GM18873 (cell line): ENCODE data around the gene TCHHL1.

Experiments used
- ATAC-seq: cut with Tn5 transposase; IDR thresholded peaks from one replicate; pipeline ENCODE4 v1.9.1; 2021; ENCODE audit warnings: mild to moderate bottlenecking, moderate library complexity, moderate number of reproducible peaks; ENCODE audit not compliant: unreplicated experiment, low FRiP score

TCHHL1 gene

DNA sequence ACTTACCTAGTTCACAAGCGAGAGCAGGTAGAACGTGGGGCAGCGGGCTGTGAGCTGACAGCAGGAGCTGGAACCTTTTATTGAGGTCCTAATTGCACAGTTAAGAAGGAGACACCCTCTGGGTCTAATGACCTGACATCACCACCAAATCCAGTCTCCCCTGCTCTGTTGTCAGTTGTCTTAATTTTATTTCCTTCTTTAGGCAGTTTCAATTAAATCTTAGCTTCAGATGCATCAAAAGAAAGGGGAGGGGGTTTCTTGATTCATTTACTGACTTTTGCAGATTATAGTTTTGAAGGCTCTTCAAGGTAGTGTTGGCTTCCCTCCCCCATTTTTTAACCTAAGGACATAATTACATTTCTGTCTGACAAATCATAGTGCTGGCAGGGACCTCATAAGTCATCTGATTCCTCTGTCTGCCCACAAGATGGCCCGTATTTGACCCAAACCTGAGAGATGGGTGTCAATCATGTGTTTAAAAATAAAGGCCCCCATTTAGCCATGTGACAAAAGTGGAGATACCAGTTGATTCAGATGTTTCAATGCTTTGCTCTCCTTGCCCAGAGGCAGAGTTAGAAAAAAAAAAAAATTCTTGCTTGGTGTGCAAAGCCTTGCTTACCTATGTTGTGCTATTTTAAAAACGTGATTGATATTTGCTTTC is at the start of gene TCHHL1:
TSS of gene TCHHL1 (minus strand) at position 51 of the 661 bp plus-strand sequence. CDS start 921 bp downstream, outside the sequence.
- ATAC-seq: no peak

DNA sequence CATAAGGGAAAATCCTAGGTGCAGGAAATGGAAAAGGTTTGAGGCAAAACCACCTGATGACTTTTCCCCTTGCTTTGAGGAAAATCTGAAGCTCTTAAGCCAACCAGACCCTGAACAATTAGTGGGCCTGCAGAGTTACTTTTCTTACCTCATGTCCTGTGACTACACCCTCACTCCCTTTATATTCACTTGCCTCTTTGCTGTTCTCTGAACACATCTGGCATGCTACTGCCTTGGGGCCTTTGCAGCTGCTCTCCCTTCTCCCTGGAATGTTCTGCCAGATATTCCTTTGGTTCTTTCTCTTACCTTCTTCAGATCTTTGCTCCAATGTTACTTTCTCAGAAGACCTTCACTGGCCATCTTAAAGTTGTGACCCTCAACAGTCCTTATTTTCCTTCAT is 48.4 kb upstream of the TCHHL1 start:
- no peak for ATAC-seq

GRCh38 chr1:152130186-152130585 is 41.3 kb upstream of the TCHHL1 start:
- ATAC-seq: no peak

GRCh38 chr1:152127673-152128072 is 38.8 kb upstream of the TCHHL1 start:
- ATAC-seq: no peak

- ATAC-seq: no peak
Measured at GRCh38 chr1:152125834-152126443, 37.1 kb upstream of the TCHHL1 start.

GRCh38 chr1:152118915-152119314 is 30.1 kb upstream of the TCHHL1 start:
- ATAC-seq: no peak

DNA sequence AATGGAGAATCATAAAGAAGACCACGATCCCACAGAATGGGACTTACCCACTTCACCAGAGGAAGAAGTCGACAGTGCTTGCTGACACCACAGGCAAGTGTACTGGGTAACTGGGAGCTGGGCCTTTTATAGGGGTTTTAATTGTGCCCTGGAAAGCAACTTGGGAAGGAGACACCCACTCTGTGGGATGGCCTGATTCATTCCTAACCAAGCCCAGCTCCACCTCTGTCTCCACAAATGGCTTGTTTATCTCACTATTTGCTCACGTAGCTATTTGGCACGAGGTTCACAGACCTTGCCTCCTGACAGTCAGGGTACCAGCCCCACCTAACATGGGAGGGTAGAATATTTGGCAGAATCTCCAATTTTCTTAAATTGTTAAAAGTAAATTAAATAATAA is 26.5 kb upstream of the TCHHL1 start, which contains the start of gene TCHH:
TSS of gene TCHH (minus strand) at position 101 of the 400 bp plus-strand sequence. CDS start 1,364 bp downstream, outside the sequence.
- ATAC-seq: no peak

- no peak for ATAC-seq
Measured at GRCh38 chr1:152112885-152113432, 24.1 kb upstream of the TCHHL1 start.

GRCh38 chr1:152112101-152112884 is 23.4 kb upstream of the TCHHL1 start:
- no peak for ATAC-seq

DNA sequence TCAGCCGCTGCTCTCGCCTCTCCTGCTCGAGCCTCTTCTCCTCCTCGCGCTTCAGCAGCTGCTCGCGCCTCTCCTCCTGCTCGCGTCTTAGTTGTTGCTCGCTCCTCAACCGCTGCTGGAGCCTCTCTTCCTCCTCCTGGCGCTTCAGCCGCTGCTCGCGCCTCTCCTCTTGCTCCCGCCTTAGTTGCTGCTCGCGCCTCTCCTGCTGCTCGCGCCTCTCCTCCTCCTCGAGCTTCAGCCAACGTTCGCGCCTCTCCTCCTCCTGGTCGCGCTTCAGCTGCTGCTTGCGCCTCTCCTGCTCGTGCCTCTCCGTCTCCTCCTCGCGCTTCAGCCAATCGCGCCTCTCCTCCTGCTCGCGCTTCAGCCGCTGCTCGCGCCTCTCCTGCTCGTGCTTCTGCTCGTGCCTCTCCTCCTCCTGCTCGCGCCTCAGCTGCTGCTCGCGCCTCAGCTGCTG is 22.7 kb upstream of the TCHHL1 start:
- no peak for ATAC-seq

GRCh38 chr1:152110860-152111514 is 22.1 kb upstream of the TCHHL1 start:
- no peak for ATAC-seq

- no peak for ATAC-seq
Measured at GRCh38 chr1:152110365-152110859, 21.5 kb upstream of the TCHHL1 start.

DNA sequence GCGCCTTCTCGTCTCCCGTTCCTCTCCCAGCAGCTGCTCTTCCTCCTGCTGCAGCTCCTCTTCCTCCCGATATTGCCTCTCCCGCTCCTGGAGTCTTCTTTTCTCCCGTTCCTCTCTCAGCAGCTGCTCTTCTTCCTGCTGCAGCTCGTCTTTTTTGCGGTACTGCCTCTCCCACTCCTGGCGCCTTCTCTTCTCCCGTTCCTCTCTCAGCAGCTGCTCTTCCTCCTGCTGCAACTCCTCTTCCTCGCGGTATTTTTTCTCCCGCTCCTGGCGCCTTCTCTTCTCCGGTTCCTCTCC is 21.1 kb upstream of the TCHHL1 start:
- ATAC-seq: no peak

- ATAC-seq: no peak
Measured at GRCh38 chr1:152109231-152109997, 20.6 kb upstream of the TCHHL1 start.

- no peak for ATAC-seq
Measured at GRCh38 chr1:152108882-152109222, 20.0 kb upstream of the TCHHL1 start.

DNA sequence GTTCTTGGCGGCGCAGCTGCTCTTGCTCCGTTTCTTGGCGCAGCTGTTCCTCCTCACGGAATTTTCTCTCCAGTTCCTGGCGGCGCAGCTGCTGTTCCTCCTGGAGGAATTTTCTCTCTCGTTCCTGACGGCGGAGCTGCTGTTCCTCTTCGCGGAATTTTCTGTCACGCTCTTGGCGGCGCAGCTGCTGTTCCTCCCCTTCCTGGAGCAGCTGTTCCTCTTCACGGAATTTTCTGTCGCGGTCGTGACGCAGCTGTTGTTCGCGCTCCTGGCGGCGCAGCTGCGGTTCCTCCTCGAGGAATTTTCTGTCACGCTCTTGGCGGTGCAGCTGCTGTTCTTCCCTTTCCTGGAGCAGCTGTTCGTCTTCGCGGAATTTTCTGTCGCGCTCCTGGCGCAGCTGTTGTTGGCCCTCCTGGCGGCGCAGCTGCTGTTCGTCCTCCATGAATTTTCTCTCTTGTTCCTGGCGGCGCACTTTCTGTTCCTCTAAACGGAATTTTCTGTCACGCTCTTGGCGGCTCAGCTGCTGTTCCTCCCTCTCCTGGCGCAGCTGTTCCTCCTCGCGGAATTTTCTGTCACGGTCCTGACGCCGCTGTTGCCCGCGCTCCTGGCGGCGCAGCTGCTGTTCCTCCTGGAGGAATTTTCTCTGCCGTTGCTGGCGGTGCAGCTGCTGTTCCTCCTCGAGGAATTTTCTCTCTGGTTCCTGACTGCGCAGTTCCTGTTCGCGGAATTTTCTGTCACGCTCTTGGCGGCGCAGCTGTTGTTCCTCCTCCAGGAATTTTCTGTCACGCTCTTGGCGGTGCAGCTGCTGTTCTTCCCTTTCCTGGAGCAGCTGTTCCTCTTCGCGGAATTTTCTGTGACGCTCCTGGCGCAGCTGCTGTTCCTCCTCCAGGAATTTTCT is 19.4 kb upstream of the TCHHL1 start:
- ATAC-seq: no peak

GRCh38 chr1:152107031-152107983 is 18.4 kb upstream of the TCHHL1 start:
- ATAC-seq: no peak

GRCh38 chr1:152104854-152105253 is 16.0 kb upstream of the TCHHL1 start:
- ATAC-seq: no peak
